Activated CD4-positive, alpha-beta T cell treated with anti-CD3 and anti-CD28 coated beads, Interleukin-2, Interleukin-6, amounts not matched to agents 100 ng/mL and 50 ng/mL, durations not matched to agents 16 hours and 8 hours (primary cell): ENCODE measurements around the gene MEMO1.
"Not testable (repeated sequence)": the region's sequence is repeated elsewhere in the genome, so short reads cannot be mapped to it uniquely, and the experiment has no call there.

Experiments used
- DNase-seq: peaks from one replicate; pipeline ENCODE4 v3.0.0-alpha.2; 2020

The MEMO1 gene

GRCh38 chr2:32010670-32011484 is at the start of gene MEMO1:
Gene MEMO1 (minus strand): TSS chr2:32011008. CDS start chr2:32010247, 761 bp downstream.
- DNase-seq = peak; percentile 95

GRCh38 chr2:32060266-32060665 is 49.5 kb upstream of the MEMO1 start:
- DNase-seq = no peak

DNA sequence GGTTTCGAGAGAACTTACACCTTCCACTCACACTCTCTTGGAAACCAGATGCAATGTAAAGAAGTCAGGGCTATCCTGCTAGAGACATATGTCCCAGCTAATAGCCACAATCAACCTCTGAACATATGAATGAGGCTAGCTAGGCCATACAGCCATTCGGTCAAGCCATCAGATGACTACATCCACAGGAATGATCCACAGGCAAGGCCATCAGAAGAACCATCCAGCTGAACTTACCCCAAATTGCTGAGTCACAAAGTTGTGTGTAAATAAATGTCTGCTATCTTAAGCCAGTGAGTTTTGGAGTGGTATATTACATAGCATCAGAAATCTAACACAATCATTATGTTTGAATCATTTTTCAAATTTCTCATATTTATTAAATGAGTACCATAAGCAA is 47.3 kb upstream of the MEMO1 start:
- DNase-seq = no peak

GRCh38 chr2:32054583-32054982 is 43.8 kb upstream of the MEMO1 start:
- DNase-seq = not testable (repeated sequence)

DNA sequence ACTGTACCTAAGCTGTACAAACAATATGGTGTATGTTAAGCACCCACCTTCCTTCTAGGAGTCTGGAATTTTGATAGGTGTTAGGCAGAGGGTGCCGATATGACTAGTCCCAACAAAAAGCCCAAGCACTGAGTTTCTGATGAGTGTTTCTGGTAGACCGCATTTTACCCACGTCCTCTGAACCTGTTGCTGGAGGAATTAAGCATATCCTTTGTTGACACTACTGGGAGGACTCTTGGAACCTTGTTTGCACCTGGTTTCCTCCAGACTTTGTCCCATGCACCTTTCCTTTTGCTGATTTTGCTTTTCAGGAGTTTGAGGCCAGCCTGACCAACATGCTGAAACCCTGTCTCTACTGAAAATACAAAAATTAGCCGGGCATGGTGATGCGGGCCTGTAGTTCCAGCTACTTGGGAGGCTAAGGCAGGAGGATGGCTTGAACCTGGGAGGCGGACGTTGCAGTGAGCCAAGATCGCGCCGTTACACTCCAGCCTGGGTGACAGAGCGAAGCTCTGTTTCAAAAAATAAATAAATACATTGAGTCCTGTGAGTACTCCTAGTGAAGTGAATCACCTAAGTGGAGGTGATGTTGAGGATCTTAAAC is 41.1 kb upstream of the MEMO1 start:
- no peak for DNase-seq

- DNase-seq = no peak
Measured at GRCh38 chr2:32043561-32043960, 32.8 kb upstream of the MEMO1 start.

- DNase-seq = peak; percentile 95
Measured at GRCh38 chr2:32039447-32040219, 28.8 kb upstream of the MEMO1 start, which contains the start of gene DPY30. Gene DPY30 (minus strand): TSS chr2:32039805. CDS start chr2:32039456, 349 bp downstream.

GRCh38 chr2:32034198-32034887 is 23.5 kb upstream of the MEMO1 start:
- not testable (repeated sequence) for DNase-seq

DNA sequence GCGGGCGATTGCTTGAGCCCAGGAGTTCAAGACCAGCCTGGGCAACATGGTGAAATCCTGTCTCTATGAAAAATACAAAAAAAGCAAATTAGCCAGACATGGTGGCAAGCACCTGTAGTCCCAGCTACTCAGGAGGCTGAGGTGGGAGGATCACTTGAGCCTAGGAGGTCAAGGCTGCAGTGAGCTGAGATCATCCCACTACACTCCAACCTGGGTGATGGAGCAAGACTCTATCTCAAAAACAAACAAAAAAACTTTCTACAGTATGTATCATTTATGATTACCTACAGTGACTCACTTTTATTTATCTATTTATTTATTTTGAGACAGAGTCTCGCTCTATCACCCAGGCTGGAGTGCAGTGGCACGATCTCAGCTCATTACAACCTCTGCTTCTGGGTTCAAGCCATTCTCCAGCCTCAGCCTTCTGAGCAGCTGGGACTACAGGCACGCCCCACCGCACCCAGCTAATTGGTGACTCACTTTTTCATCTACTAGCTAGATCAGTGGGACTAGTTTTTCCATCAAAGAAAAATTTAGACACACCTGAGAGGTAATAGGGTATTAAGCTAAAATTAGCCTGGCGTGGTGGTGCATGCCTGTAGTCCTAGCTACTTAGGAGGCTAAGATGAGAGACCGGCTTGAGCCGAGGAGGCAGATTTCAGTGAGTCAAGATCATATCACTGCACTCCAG is 8.1 kb upstream of the MEMO1 start:
- DNase-seq = not testable (repeated sequence)

DNA sequence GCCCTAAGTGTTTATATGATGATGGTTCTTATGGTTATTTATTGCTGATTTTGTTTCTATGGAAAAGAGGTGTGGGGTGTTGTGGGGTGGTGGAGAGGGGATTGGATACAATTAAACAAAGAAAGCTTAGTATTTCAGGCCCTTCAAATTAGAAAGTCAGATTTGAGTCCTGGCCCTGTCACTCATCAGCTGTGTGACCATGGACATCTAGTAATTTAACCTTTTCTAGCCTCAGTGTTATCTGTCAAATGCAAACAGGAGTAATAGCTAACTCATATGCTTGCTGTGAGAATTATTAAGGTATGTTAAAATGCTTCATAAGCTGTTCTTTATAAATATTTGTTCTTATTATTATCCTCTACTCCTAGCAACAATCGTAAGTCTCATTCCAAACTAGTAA is 2.1 kb upstream of the MEMO1 start:
- DNase-seq = no peak

GRCh38 chr2:32011485-32011960 is 715 bp upstream of the MEMO1 start:
- no peak for DNase-seq

- peak; percentile 73 for DNase-seq
Measured at GRCh38 chr2:32010280-32010669, 533 bp downstream of the MEMO1 start.

DNA sequence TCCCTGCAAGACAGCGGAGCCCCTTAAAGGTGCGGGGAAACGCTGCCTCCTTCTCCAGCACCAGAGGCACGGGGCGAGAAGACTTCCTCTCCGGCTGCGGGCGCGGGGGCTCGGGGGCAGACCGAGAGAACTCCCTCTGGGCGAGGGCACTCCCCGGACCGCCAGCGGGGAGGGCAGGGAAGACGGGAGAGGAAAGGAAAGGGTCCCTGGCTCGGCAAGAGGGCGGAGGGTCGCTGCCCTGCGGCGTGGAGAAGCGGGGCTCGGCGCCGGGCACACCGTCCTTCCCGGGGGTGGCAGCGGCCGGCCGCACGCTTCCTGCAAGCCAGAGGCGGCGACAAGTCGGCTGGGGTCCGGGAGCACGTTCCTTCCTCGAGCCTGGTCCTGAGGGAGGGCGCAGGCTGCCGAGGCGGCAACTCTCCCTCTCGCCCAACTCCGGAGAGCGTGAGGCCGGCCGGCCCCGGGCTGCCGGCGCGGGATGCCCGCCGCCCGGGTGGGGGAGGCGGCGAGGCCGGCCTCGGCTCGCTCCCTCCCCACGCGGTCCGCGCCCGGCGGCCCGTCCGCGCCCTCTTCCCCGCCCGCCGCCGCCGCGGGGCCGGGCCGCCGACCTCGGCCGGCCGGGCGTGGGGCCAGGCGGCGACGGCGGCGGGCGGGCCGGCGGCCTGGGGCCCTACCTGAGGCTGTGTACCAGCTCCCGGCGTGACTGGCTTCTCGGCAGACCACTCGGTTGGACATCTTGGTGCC is 1.1 kb downstream of the MEMO1 start:
- DNase-seq = peak; percentile 47

GRCh38 chr2:32008805-32009515 is 1.8 kb downstream of the MEMO1 start:
- peak; percentile 24 for DNase-seq

DNA sequence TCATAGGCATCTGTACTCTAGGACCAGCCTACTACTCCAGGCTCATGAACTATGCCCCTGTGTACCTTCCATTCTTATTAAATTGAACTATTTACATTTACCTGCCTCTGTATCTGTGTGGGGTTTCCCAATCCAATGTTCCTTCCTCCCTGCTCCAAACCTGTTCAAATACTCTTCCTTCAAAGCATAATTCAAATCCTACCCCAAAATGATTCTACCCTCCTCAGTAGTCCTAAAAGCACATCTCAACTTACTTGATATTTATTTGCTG is 3.8 kb downstream of the MEMO1 start:
- no peak for DNase-seq

GRCh38 chr2:32005371-32005976 is 5.3 kb downstream of the MEMO1 start:
- DNase-seq = no peak

DNA sequence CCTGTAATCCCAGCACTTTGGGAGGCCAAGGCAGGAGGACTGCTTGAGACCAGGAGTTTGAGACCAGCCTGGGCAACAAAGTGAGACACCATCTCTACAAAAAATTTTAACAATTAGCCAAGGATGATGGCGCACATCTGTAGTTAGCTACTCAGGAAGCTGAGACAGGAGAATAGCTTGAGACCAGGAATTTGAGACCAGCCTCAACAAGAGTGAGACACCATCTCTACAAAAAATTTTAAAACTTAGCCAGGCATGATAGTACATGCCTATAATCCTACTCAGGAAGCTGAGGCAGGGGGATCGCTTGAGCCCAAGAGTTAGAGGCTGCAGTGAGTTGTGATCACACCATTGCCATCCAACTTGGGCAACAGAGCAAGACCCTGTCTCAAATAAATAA is 7.0 kb downstream of the MEMO1 start:
- DNase-seq = no peak

- DNase-seq = no peak
Measured at GRCh38 chr2:32002406-32002805, 8.4 kb downstream of the MEMO1 start.

GRCh38 chr2:31999438-31999837 is 11.4 kb downstream of the MEMO1 start:
- DNase-seq = no peak

DNA sequence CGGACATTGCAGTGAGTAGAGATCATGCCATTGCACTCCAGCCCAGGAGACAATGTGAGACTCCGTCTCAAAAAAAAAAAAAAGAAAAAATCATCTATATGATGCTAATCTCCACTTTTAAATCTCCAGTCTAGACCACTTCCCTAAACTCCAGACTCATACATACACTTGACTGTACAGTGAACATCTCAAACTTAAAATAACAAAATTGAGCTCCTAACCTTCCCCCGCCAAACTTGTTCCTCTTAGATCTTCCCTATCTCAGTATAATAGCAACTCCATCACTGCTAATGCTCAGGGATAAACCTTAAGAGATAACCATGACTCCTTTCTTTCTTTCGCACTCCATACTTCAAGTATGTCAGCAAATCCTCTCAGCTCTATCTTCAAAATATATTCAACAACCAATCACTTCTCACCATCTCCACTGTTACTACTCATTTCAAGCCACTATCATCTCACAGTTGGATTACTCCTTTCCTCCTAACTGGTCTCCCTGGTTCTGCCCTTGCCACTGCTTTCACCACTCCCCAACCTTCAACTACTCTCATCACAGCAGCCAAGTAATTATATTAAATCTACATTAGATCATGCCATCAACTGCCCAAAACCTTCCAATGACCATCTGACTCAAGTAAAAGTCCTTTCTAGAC is 12.0 kb downstream of the MEMO1 start:
- no peak for DNase-seq
